Fibroblast of the aortic adventitia (primary cell): ENCODE measurements around the gene RPL11. TPM values are rescaled to one million over a fixed set of nuclear protein-coding genes. Genes with fewer than 3 reads are reported as not detected.
A peak's percentile ranks its signal among the peaks of the same experiment; 100 is the strongest.
"Not testable (repeated sequence)": the region's sequence is repeated elsewhere in the genome, so short reads cannot be mapped to it uniquely, and the experiment has no call there.

Source experiments
- DNase-seq: peaks from one replicate; pipeline ENCODE4 v3.0.0-alpha.2; 2010; ENCODE audit warnings: low read depth
- H3K4me3 ChIP-seq: 2 replicates; pipeline ENCODE4 v1.5.1; 2011; ENCODE audit warnings: low read depth, mild to moderate bottlenecking, control low read depth, low read length, moderate library complexity
- total RNA-seq: library from RNA; depleted of rRNA; stranded (reverse); fragments of >200 nt; gene quantifications from 2 replicates; pipeline ENCODE4 v1.2.3, GENCODE V29; 2012; ENCODE audit warnings: low replicate concordance
- TF ChIP-seq, protein P1 (sequence below): IDR thresholded peaks from 2 replicates; pipeline ENCODE4 v1.5.1; 2011; ENCODE audit warnings: mild to moderate bottlenecking, low read length, control low read depth, inconsistent platforms; ENCODE audit not compliant: insufficient read depth

RPL11 gene
- total RNA-seq, 1 donor = 1,073 TPM

GRCh38 chr1:23684415-23684814, 7.2 kb upstream of the RPL11 start:
- no peak overlapping the region for H3K4me3 ChIP-seq
- TF ChIP-seq, protein P1, sequence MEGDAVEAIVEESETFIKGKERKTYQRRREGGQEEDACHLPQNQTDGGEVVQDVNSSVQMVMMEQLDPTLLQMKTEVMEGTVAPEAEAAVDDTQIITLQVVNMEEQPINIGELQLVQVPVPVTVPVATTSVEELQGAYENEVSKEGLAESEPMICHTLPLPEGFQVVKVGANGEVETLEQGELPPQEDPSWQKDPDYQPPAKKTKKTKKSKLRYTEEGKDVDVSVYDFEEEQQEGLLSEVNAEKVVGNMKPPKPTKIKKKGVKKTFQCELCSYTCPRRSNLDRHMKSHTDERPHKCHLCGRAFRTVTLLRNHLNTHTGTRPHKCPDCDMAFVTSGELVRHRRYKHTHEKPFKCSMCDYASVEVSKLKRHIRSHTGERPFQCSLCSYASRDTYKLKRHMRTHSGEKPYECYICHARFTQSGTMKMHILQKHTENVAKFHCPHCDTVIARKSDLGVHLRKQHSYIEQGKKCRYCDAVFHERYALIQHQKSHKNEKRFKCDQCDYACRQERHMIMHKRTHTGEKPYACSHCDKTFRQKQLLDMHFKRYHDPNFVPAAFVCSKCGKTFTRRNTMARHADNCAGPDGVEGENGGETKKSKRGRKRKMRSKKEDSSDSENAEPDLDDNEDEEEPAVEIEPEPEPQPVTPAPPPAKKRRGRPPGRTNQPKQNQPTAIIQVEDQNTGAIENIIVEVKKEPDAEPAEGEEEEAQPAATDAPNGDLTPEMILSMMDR = no peak
- DNase-seq = no peak

DNA sequence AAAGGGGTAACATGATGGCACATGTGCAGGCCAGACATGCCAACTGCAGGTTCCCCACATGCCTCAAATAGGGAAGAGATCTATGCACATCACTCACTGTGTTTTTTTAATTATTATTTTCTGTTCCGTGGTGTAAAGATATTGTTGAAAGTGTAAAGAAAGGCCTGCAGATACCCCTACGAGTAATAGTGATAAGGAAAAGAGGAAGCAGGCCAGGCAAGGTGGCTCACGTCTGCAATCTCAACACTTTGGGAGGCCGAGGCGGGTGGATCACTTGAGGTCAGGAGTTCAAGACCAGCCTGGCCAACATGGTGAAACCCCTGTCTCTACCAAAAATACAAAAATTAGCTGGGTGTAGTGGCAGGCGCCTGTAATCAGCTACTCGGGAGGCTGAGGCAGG, 6.4 kb upstream of the RPL11 start:
- DNase-seq, H3K4me3 ChIP-seq: not testable (repeated sequence)

DNA sequence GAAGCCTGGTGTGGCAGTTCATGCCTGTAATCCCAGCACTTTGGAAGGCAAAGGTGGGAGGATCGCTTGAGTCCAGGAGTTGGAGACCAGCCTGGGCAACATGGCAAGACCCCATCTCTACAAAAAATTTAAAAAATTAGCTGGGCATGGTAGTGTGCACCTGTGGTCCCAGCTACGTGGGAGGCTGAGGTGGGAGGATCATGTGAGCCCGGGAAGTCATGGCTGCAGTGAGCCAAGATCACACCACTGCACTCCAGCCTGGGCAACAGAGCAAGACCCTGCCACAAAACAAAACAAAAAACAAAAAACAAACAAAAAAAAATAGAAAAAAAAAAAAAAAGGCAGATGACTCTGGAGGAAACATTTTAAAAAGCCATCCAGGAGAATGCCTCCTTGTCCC, 3.9 kb upstream of the RPL11 start:
- not testable (repeated sequence) for DNase-seq, H3K4me3 ChIP-seq

DNA sequence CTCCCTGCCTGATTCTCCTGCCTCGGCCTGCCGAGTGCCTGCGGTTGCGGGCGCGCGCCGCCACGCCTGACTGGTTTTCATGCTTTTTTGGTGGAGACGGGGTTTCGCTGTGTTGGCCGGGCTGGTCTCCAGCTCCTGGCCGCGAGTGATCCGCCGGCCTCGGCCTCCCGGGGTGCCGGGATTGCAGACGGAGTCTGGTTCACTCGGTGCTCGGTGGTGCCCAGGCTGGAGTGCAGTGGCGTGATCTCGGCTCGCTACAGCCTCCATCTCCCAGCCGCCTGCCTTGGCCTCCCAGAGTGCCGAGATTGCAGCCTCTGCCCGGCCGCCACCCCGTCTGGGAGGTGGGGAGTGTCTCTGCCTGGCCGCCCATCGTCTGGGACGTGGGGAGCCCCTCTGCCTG, 3.3 kb upstream of the RPL11 start:
- H3K4me3 ChIP-seq, DNase-seq: not testable (repeated sequence)

DNA sequence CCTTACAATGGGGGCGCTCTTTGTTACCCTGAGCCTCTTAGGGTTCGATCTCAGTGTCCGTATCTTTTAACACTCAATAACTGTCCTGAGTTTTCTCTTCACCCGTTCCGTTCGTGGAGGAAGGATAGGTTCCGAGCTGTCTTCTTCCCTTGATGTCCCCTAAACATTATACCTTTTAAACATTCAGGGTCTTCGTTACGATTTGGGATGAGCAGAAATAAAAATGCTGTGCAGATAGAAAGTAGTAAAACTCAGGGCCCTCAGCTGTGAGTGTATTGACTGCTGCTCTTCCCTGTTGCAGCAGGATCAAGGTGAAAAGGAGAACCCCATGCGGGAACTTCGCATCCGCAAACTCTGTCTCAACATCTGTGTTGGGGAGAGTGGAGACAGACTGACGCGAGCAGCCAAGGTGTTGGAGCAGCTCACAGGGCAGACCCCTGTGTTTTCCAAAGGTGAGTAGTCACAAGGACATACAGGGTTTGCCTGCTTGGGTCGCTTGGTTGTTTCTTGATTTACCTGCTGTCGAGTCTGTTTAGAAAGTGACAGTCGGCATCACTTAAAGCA, 784 bp downstream of the RPL11 start:
- TF ChIP-seq, protein P1 = no peak

DNA sequence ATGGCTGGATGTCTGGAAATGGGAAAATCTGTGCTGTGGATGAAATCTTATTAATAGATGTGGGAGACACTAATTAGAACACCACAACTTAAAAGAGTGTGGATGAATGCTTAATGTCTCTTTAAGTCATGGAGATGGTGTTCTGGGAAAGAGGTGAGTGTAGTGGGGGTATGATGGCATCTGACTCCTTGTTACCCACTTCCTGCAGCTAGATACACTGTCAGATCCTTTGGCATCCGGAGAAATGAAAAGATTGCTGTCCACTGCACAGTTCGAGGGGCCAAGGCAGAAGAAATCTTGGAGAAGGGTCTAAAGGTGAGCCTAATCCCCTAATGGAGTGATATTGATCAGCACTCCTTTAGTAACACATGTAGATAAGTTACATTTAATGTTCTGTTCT, 2.0 kb downstream of the RPL11 start:
- H3K4me3 ChIP-seq = peak overlapping the region; percentile 78
- TF ChIP-seq, protein P1 = no peak
- DNase-seq = no peak

More for the DNA sequence above, 784 bp downstream of the RPL11 start:
- peak overlapping the region; percentile 78 for H3K4me3 ChIP-seq
- DNase-seq = no peak

GRCh38 chr1:23694371-23694770, 2.8 kb downstream of the RPL11 start:
- TF ChIP-seq, protein P1 = no peak
- H3K4me3 ChIP-seq = no peak overlapping the region
- no peak for DNase-seq

DNA sequence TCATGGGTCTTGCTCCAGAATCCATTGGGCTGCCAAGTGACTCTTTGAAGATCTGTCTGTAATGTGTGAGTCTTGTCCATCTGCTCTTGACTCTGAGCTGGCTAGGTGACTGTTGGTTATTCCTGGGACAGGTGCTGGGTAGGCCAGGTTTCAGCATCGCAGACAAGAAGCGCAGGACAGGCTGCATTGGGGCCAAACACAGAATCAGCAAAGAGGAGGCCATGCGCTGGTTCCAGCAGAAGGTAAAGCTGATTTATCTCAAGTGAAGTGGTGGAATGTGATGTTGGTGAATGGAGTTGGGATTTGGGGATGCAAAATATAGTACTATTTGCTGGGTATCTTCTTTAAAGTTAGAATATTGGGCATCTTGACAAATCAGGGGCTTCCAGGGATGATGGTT, 4.1 kb downstream of the RPL11 start:
- TF ChIP-seq, protein P1 = no peak
- no peak for DNase-seq

More for the DNA sequence above, 4.1 kb downstream of the RPL11 start:
- no peak overlapping the region for H3K4me3 ChIP-seq
